Gastrocnemius medialis (tissue), 4 donors: ENCODE data around the gene KIF18A. TPM values are rescaled to one million over a fixed set of nuclear protein-coding genes. Genes with fewer than 3 reads are reported as not detected.
"Not testable (repeated sequence)": the region's sequence is repeated elsewhere in the genome, so short reads cannot be mapped to it uniquely, and the experiment has no call there.

Experiments used
- ATAC-seq, 2 donors: fragments of 150-250 bp; one replicate each; pipeline ENCODE4 v1.9.1; 2016
- DNase-seq, 2 donors: peaks; one replicate each; pipeline ENCODE4 v3.0.0-alpha.2; 2019
- H3K27ac ChIP-seq, 4 donors: fragments of 200-600 bp; sonication (generic); 1 replicate in 1 of 4; 2 replicates in 3 of 4; pipeline ENCODE4 v1.5.1; 2016 to 2018; ENCODE audit warnings: mild to moderate bottlenecking in 2 of 4, moderate library complexity in 1 of 4
- H3K27me3 ChIP-seq, 3 donors: fragments of 200-600 bp; sonication (generic) in 2 of 3; 1 replicate in 1 of 3; 2 replicates in 2 of 3; pipeline versions ENCODE4 v1.5.1 to v1.6.0; 2016 to 2019; ENCODE audit warnings: mild to moderate bottlenecking in 1 of 3, moderate library complexity in 1 of 3
- H3K36me3 ChIP-seq, 2 donors: fragments of 200-600 bp; sonication (generic) in 1 of 2; one replicate each; pipeline ENCODE4 v1.5.1; 2017 to 2018
- H3K4me1 ChIP-seq, 2 donors: fragments of 200-600 bp; sonication (generic) in 1 of 2; one replicate each; pipeline ENCODE4 v1.5.1; 2016 to 2017; ENCODE audit warnings: mild to moderate bottlenecking in 2 of 2
- H3K4me3 ChIP-seq, 4 donors: fragments of 200-600 bp; sonication (generic) in 3 of 4; 1 replicate in 1 of 4; 2 replicates in 3 of 4; pipeline ENCODE4 v1.5.1; 2016 to 2019; ENCODE audit warnings: mild to moderate bottlenecking in 2 of 4
- H3K9me3 ChIP-seq, 3 donors: fragments of 200-600 bp; sonication (generic) in 2 of 3; 1 replicate in 1 of 3; 2 replicates in 2 of 3; pipeline ENCODE4 v1.5.1; 2016 to 2019
- POLR2A ChIP-seq, 2 donors: fragments of 450-650 bp; IDR thresholded peaks; one replicate each; pipeline ENCODE4 v1.6.1; 2017; ENCODE audit warnings: antibody characterized with exemption in 2 of 2, mild to moderate bottlenecking in 2 of 2, moderate library complexity in 2 of 2
- in situ Hi-C, 4 donors: fragments of 200-750 bp; cut with MboI; loops; one replicate each; pipeline versions ENCODE4 v1.15.0 to v1.8.0; 2017; ENCODE audit warnings: low sequenced_read_pairs in 4 of 4
- intact Hi-C: fragments of 100-400 bp; cut with DNase I; formaldehyde crosslinking; loops from one replicate; pipeline ENCODE4 v1.15.1; 2023; ENCODE audit warnings: low total_unique reads
- total RNA-seq, 4 donors: library from RNA; depleted of rRNA; stranded (reverse); fragments of >200 nt; gene quantifications; one replicate each; pipeline versions ENCODE4 v1.1.0 to v1.2.3, GENCODE V29; 2016
- TF ChIP-seq, protein P1 (sequence below), 5 experiments: fragments of 450-650 bp in 3 of 5; fragments of 200-600 bp in 2 of 5; sonication (generic) in 2 of 5; IDR thresholded peaks in 4 of 5; conservative IDR thresholded peaks in 1 of 5; 1 replicate in 4 of 5; 2 replicates in 1 of 5; pipeline ENCODE4 v1.5.1; 2016 to 2019; ENCODE audit warnings: antibody characterized with exemption in 5 of 5, mild to moderate bottlenecking in 3 of 5, moderate library complexity in 3 of 5

KIF18A gene
- total RNA-seq, 4 donors from 2014 or later: 0.10 to 0.41 (median 0.10) TPM

- in situ Hi-C loops (loop anchor here in 1 of 4 donors (25.0 kb wide), 1 partner anchor 587 kb away; the partner anchor contains the start of gene LIN7C), intact Hi-C loops (no loop called here)
- Histone ChIP-seq H3K9me3 (no peaks in the 10 kb centered on the region), H3K4me1 (no peaks in the 10 kb centered on the region), H3K27ac (no peak overlapping the region), H3K36me3 (no peaks in the 10 kb centered on the region), H3K27me3 (no peaks in the 10 kb centered on the region), H3K4me3 (no peak overlapping the region)
- TF ChIP-seq, protein P1, sequence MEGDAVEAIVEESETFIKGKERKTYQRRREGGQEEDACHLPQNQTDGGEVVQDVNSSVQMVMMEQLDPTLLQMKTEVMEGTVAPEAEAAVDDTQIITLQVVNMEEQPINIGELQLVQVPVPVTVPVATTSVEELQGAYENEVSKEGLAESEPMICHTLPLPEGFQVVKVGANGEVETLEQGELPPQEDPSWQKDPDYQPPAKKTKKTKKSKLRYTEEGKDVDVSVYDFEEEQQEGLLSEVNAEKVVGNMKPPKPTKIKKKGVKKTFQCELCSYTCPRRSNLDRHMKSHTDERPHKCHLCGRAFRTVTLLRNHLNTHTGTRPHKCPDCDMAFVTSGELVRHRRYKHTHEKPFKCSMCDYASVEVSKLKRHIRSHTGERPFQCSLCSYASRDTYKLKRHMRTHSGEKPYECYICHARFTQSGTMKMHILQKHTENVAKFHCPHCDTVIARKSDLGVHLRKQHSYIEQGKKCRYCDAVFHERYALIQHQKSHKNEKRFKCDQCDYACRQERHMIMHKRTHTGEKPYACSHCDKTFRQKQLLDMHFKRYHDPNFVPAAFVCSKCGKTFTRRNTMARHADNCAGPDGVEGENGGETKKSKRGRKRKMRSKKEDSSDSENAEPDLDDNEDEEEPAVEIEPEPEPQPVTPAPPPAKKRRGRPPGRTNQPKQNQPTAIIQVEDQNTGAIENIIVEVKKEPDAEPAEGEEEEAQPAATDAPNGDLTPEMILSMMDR (IDR thresholded peaks at IDR 0.05 in 4 of 5, conservative IDR thresholded peaks at IDR 0.05 in 1 of 5): no peak
- no peak for TF ChIP-seq POLR2A (IDR thresholded peaks at IDR 0.05)
- no peak for ATAC-seq
- DNase-seq: no peak
Measured at GRCh38 chr11:28099715-28100114, 8.2 kb downstream of the KIF18A start.

- no peaks in the 10 kb centered on the region for H3K36me3 ChIP-seq
- H3K4me1 ChIP-seq: no peaks in the 10 kb centered on the region
- H3K27me3 ChIP-seq: no peaks in the 10 kb centered on the region
- H3K27ac ChIP-seq: no peak overlapping the region
- H3K9me3 ChIP-seq: no peaks in the 10 kb centered on the region
- intact Hi-C loops (no loop called here), in situ Hi-C loops (no loop called here)
- no peak overlapping the region for H3K4me3 ChIP-seq
- DNase-seq (no peak), ATAC-seq (no peak)
- no peak for TF ChIP-seq POLR2A (IDR thresholded peaks at IDR 0.05)
- TF ChIP-seq, protein P1 (IDR thresholded peaks at IDR 0.05 in 4 of 5, conservative IDR thresholded peaks at IDR 0.05 in 1 of 5): no peak
Measured at GRCh38 chr11:28098257-28098656, 9.7 kb downstream of the KIF18A start.

- TF ChIP-seq, protein P1 (IDR thresholded peaks at IDR 0.05 in 4 of 5, conservative IDR thresholded peaks at IDR 0.05 in 1 of 5): no peak
- TF ChIP-seq POLR2A (IDR thresholded peaks at IDR 0.05): no peak
- in situ Hi-C loops: no loop called here
- intact Hi-C loops: no loop called here
- Histone ChIP-seq H3K9me3 (no peaks in the 10 kb centered on the region), H3K4me3 (no peak overlapping the region), H3K27ac (no peak overlapping the region), H3K27me3 (no peaks in the 10 kb centered on the region), H3K36me3 (no peaks in the 10 kb centered on the region), H3K4me1 (no peaks in the 10 kb centered on the region)
- DNase-seq: no peak
- ATAC-seq: no peak
Measured at GRCh38 chr11:28092786-28093185, 15.2 kb downstream of the KIF18A start.

- Histone ChIP-seq H3K27ac (no peak overlapping the region), H3K4me1 (no peaks in the 10 kb centered on the region), H3K9me3 (no peaks in the 10 kb centered on the region), H3K4me3 (no peak overlapping the region), H3K27me3 (no peaks in the 10 kb centered on the region), H3K36me3 (no peaks in the 10 kb centered on the region)
- intact Hi-C loops (no loop called here), in situ Hi-C loops (no loop called here)
- TF ChIP-seq, protein P1 (IDR thresholded peaks at IDR 0.05 in 4 of 5, conservative IDR thresholded peaks at IDR 0.05 in 1 of 5): no peak
- TF ChIP-seq POLR2A (IDR thresholded peaks at IDR 0.05): no peak
- ATAC-seq: no peak
- no peak for DNase-seq
Measured at GRCh38 chr11:28090052-28090749, 17.8 kb downstream of the KIF18A start.

GRCh38 chr11:28089378-28089777, 18.6 kb downstream of the KIF18A start:
- no peak overlapping the region for H3K27ac ChIP-seq
- H3K4me1 ChIP-seq: no peaks in the 10 kb centered on the region
- H3K9me3 ChIP-seq: no peaks in the 10 kb centered on the region
- in situ Hi-C loops: no loop called here
- DNase-seq (no peak), ATAC-seq (no peak)
- TF ChIP-seq POLR2A (IDR thresholded peaks at IDR 0.05): no peak
- TF ChIP-seq, protein P1 (IDR thresholded peaks at IDR 0.05 in 4 of 5, conservative IDR thresholded peaks at IDR 0.05 in 1 of 5): no peak
- intact Hi-C loops: no loop called here
- H3K27me3 ChIP-seq: no peaks in the 10 kb centered on the region
- no peaks in the 10 kb centered on the region for H3K36me3 ChIP-seq
- no peak overlapping the region for H3K4me3 ChIP-seq

DNA sequence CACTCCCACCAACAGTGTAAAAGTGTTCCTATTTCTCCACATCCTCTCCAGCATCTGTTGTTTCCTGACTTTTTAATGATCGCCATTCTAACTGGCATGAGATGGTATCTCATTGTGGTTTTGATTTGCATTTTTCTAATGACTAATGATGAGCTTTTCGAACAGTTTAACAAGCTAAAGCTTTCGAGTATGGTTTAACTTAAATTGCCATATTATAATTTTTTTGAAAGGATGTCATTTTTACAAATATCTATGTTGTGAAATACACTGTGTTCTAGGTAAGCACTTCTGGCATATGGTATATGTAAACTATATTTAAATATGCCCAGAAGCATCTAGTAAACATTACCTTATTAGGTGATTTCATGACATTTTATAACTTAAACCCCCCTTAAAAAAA, 20.3 kb downstream of the KIF18A start:
- DNase-seq, H3K4me3 ChIP-seq, ATAC-seq, in situ Hi-C loops, H3K9me3 ChIP-seq, H3K27ac ChIP-seq, intact Hi-C loops, H3K4me1 ChIP-seq, H3K27me3 ChIP-seq, H3K36me3 ChIP-seq: not testable (repeated sequence)

GRCh38 chr11:28087192-28087591, 20.8 kb downstream of the KIF18A start:
- ATAC-seq, H3K4me1 ChIP-seq, H3K36me3 ChIP-seq, H3K27ac ChIP-seq, in situ Hi-C loops, H3K9me3 ChIP-seq, H3K4me3 ChIP-seq, DNase-seq, H3K27me3 ChIP-seq, intact Hi-C loops: not testable (repeated sequence)
